Glutamatergic neuron (in vitro differentiated cells): ENCODE data around the gene SAMSN1. TPM values are rescaled to one million over a fixed set of nuclear protein-coding genes. Genes with fewer than 3 reads are reported as not detected.

Experiments used
- DNase-seq: peaks from one replicate; pipeline ENCODE4 v3.0.0; 2022
- H3K27ac Mint-ChIP-seq: one replicate; pipeline ENCODE4 v1.8.0; 2020; ENCODE audit warnings: mild to moderate bottlenecking, mixed read lengths, inconsistent platforms; ENCODE audit not compliant: unreplicated experiment
- H3K27me3 Mint-ChIP-seq: one replicate; pipeline ENCODE4 v1.8.0; 2020; ENCODE audit warnings: mild to moderate bottlenecking, moderate library complexity, mixed read lengths, inconsistent platforms; ENCODE audit not compliant: unreplicated experiment
- H3K36me3 Mint-ChIP-seq: one replicate; pipeline ENCODE4 v1.8.0; 2020; ENCODE audit warnings: mild to moderate bottlenecking, mixed read lengths, inconsistent platforms; ENCODE audit not compliant: unreplicated experiment
- H3K4me1 Mint-ChIP-seq: one replicate; pipeline ENCODE4 v1.8.0; 2020; ENCODE audit warnings: mild to moderate bottlenecking, low read depth, mixed read lengths, inconsistent platforms; ENCODE audit not compliant: unreplicated experiment
- H3K4me3 Mint-ChIP-seq: one replicate; pipeline ENCODE4 v1.8.0; 2020; ENCODE audit warnings: mild to moderate bottlenecking, mixed read lengths, inconsistent platforms; ENCODE audit not compliant: unreplicated experiment
- H3K9me3 Mint-ChIP-seq: one replicate; pipeline ENCODE4 v1.8.0; 2020; ENCODE audit warnings: mild to moderate bottlenecking, moderate library complexity, mixed read lengths, inconsistent platforms; ENCODE audit not compliant: unreplicated experiment
- CTCF ChIP-seq: fragments of 200-600 bp; sonication (generic); IDR thresholded peaks from one replicate; pipeline ENCODE4 v1.5.0; 2021; ENCODE audit not compliant: partially characterized antibody, unreplicated experiment
- total RNA-seq: library from RNA; stranded (reverse); fragmentation: NEBNext Ultra II Directional; extraction: Animal tissue kit (Norgen Biotek cat#: 25700); gene quantifications from one replicate; pipeline ENCODE4 v1.2.1, GENCODE V29; 2021; ENCODE audit not compliant: unreplicated experiment

Gene SAMSN1
- total RNA-seq, 1 donor from 2014 or later = 28.3 TPM

- Mint-ChIP-seq H3K4me3 (no peak overlapping the region), H3K27me3 (peaks cover 2% of the 10 kb centered on the region), H3K27ac (no peak overlapping the region), H3K9me3 (no peaks in the 10 kb centered on the region), H3K36me3 (no peaks in the 10 kb centered on the region), H3K4me1 (no peaks in the 10 kb centered on the region)
- no peak for TF ChIP-seq CTCF
- no peak for DNase-seq
Measured at GRCh38 chr21:14559102-14559501, 13.0 kb upstream of the SAMSN1 start.

GRCh38 chr21:14557413-14557812 lies 11.3 kb upstream of the SAMSN1 start:
- Mint-ChIP-seq H3K27ac (no peak overlapping the region), H3K4me3 (no peak overlapping the region), H3K9me3 (no peaks in the 10 kb centered on the region), H3K27me3 (peaks cover 2% of the 10 kb centered on the region), H3K36me3 (no peaks in the 10 kb centered on the region), H3K4me1 (no peaks in the 10 kb centered on the region)
- no peak for TF ChIP-seq CTCF
- no peak for DNase-seq

- H3K4me3 Mint-ChIP-seq = no peak overlapping the region
- H3K9me3 Mint-ChIP-seq = no peaks in the 10 kb centered on the region
- no peaks in the 10 kb centered on the region for H3K36me3 Mint-ChIP-seq
- no peak for DNase-seq
- no peaks in the 10 kb centered on the region for H3K27me3 Mint-ChIP-seq
- H3K4me1 Mint-ChIP-seq = no peaks in the 10 kb centered on the region
- H3K27ac Mint-ChIP-seq = no peak overlapping the region
- TF ChIP-seq CTCF = no peak
Measured at GRCh38 chr21:14554948-14555347, 8.8 kb upstream of the SAMSN1 start.

GRCh38 chr21:14553422-14553821 lies 7.3 kb upstream of the SAMSN1 start:
- no peaks in the 10 kb centered on the region for H3K27me3 Mint-ChIP-seq
- H3K36me3 Mint-ChIP-seq = no peaks in the 10 kb centered on the region
- no peaks in the 10 kb centered on the region for H3K9me3 Mint-ChIP-seq
- no peak for TF ChIP-seq CTCF
- H3K4me3 Mint-ChIP-seq = no peak overlapping the region
- DNase-seq = no peak
- no peak overlapping the region for H3K27ac Mint-ChIP-seq
- H3K4me1 Mint-ChIP-seq = no peaks in the 10 kb centered on the region

GRCh38 chr21:14551741-14552140 lies 5.6 kb upstream of the SAMSN1 start:
- no peak for DNase-seq
- no peaks in the 10 kb centered on the region for H3K9me3 Mint-ChIP-seq
- no peak overlapping the region for H3K27ac Mint-ChIP-seq
- no peak for TF ChIP-seq CTCF
- no peaks in the 10 kb centered on the region for H3K36me3 Mint-ChIP-seq
- no peaks in the 10 kb centered on the region for H3K4me1 Mint-ChIP-seq
- no peaks in the 10 kb centered on the region for H3K27me3 Mint-ChIP-seq
- H3K4me3 Mint-ChIP-seq = no peak overlapping the region
